C4-2B (cell line): ENCODE data around the gene ARMH2.

Source experiments
- ZFX ChIP-seq: fragments of 450-650 bp; IDR thresholded peaks from 2 replicates; pipeline ENCODE4 v1.6.1; 2017
- TF ChIP-seq, protein P1 (sequence below): fragments of 450-650 bp; conservative IDR thresholded peaks from 2 replicates; pipeline ENCODE4 v1.5.1; 2017; ENCODE audit warnings: mild to moderate bottlenecking

DNA sequence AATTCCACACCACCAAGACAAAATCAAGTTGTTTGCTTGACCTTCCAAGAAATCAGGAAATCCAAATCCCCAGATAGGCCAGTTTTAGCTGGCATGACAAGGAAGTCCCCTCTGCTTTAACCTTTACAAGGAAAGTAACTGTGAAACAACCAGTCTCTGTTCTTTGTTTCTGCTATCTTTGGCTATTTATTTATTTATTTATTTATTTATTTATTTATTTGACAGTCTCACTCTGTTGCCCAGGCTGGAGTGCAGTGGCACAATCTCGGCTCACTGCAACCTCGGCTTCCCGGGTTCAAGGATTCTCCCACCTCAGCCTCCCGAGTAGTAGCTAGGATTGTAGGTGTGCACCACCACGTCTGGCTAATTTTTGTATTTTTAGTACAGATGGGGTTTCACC, 38.5 kb downstream of the ARMH2 start:
- TF ChIP-seq, protein P1, sequence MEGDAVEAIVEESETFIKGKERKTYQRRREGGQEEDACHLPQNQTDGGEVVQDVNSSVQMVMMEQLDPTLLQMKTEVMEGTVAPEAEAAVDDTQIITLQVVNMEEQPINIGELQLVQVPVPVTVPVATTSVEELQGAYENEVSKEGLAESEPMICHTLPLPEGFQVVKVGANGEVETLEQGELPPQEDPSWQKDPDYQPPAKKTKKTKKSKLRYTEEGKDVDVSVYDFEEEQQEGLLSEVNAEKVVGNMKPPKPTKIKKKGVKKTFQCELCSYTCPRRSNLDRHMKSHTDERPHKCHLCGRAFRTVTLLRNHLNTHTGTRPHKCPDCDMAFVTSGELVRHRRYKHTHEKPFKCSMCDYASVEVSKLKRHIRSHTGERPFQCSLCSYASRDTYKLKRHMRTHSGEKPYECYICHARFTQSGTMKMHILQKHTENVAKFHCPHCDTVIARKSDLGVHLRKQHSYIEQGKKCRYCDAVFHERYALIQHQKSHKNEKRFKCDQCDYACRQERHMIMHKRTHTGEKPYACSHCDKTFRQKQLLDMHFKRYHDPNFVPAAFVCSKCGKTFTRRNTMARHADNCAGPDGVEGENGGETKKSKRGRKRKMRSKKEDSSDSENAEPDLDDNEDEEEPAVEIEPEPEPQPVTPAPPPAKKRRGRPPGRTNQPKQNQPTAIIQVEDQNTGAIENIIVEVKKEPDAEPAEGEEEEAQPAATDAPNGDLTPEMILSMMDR: no peak
- no peak for TF ChIP-seq ZFX
